Measurements from ENCODE around the gene FBXO38. TPM values are rescaled to one million over a fixed set of nuclear protein-coding genes. Genes with fewer than 3 reads are reported as not detected.
"Not testable (repeated sequence)": the region's sequence is repeated elsewhere in the genome, so short reads cannot be mapped to it uniquely, and the experiment has no call there.

The FBXO38 gene
- total and polyA plus RNA-seq, 3 experiments from 2014 or later: 22.4 to 42.4 (median 36.7) TPM

- H3K4me1 ChIP-seq (ENCODE audit: insufficient read depth, low read length); H3K36me3 ChIP-seq (ENCODE audit: insufficient read depth, low read length); H3K27me3 Mint-ChIP-seq; H3K27ac Mint-ChIP-seq; H3K4me3 Mint-ChIP-seq; H3K9me3 Mint-ChIP-seq; POLR2A ChIA-PET; DNase-seq; H3K36me3 Mint-ChIP-seq; H3K4me3 ChIP-seq (ENCODE audit: low read length); H3K9me3 ChIP-seq (ENCODE audit: low read length); H3K27ac ChIP-seq (ENCODE audit: low read depth, low read length); H3K4me1 Mint-ChIP-seq; H3K27me3 ChIP-seq (ENCODE audit: insufficient read depth, low read length, poor library complexity, severe bottlenecking): not testable (repeated sequence)
- CTCF ChIA-PET: interaction anchor here (1.0 kb wide), 1 partner anchor 12 kb away, joined by 3 read pairs; no protein-coding TSS in a partner anchor
These were observed 85.0 kb downstream of the FBXO38 start for GRCh38 chr5:148468746-148469145.

- no peak overlapping the region for H3K27ac ChIP-seq (ENCODE audit: low read depth, low read length)
- no peak overlapping the region for H3K27ac Mint-ChIP-seq
- no peaks in the 10 kb centered on the region for H3K36me3 Mint-ChIP-seq
- no peaks in the 10 kb centered on the region for H3K9me3 Mint-ChIP-seq
- H3K27me3 Mint-ChIP-seq: peaks cover 5 to 10% of the 10 kb centered on the region in 2 donors
- H3K4me1 ChIP-seq (ENCODE audit: insufficient read depth, low read length): no peaks in the 10 kb centered on the region
- no peaks in the 10 kb centered on the region for H3K27me3 ChIP-seq (ENCODE audit: insufficient read depth, low read length, poor library complexity, severe bottlenecking)
- H3K4me3 Mint-ChIP-seq: no peak overlapping the region
- H3K4me1 Mint-ChIP-seq: no peaks in the 10 kb centered on the region
- H3K36me3 ChIP-seq (ENCODE audit: insufficient read depth, low read length): no peaks in the 10 kb centered on the region
- H3K9me3 ChIP-seq (ENCODE audit: low read length): no peaks in the 10 kb centered on the region
- ChIA-PET CTCF (interaction anchor here (0.9 to 1.5 kb wide), 2 partner anchors 10 to 13 kb away, joined by 3 to 4 read pairs; no protein-coding TSS in a partner anchor), POLR2A (no interaction called here)
- no peak overlapping the region for H3K4me3 ChIP-seq (ENCODE audit: low read length)
- no peak for DNase-seq
These were observed 85.8 kb downstream of the FBXO38 start for GRCh38 chr5:148469501-148469935.

- Mint-ChIP-seq H3K4me3 (no peak overlapping the region), H3K9me3 (no peaks in the 10 kb centered on the region), H3K36me3 (no peaks in the 10 kb centered on the region), H3K27me3 (peaks cover 3 to 10% of the 10 kb centered on the region in 2 donors), H3K27ac (no peak overlapping the region), H3K4me1 (no peaks in the 10 kb centered on the region)
- H3K9me3 ChIP-seq (ENCODE audit: low read length): no peaks in the 10 kb centered on the region
- H3K27ac ChIP-seq (ENCODE audit: low read depth, low read length): no peak overlapping the region
- H3K4me3 ChIP-seq (ENCODE audit: low read length): no peak overlapping the region
- H3K36me3 ChIP-seq (ENCODE audit: insufficient read depth, low read length): no peaks in the 10 kb centered on the region
- no peaks in the 10 kb centered on the region for H3K27me3 ChIP-seq (ENCODE audit: insufficient read depth, low read length, poor library complexity, severe bottlenecking)
- ChIA-PET POLR2A (no interaction called here), CTCF (no interaction called here)
- H3K4me1 ChIP-seq (ENCODE audit: insufficient read depth, low read length): no peaks in the 10 kb centered on the region
- DNase-seq: no peak
These were observed 87.6 kb downstream of the FBXO38 start for GRCh38 chr5:148471379-148471778.

GRCh38 chr5:148474025-148474511 lies 90.3 kb downstream of the FBXO38 start:
- H3K36me3 Mint-ChIP-seq: no peaks in the 10 kb centered on the region
- no peaks in the 10 kb centered on the region for H3K4me1 Mint-ChIP-seq
- POLR2A ChIA-PET: no interaction called here
- Histone ChIP-seq H3K36me3 (ENCODE audit: insufficient read depth, low read length) (no peaks in the 10 kb centered on the region), H3K9me3 (ENCODE audit: low read length) (no peaks in the 10 kb centered on the region), H3K4me3 (ENCODE audit: low read length) (no peak overlapping the region), H3K27ac (ENCODE audit: low read depth, low read length) (no peak overlapping the region), H3K27me3 (ENCODE audit: insufficient read depth, low read length, poor library complexity, severe bottlenecking) (no peaks in the 10 kb centered on the region), H3K4me1 (ENCODE audit: insufficient read depth, low read length) (no peaks in the 10 kb centered on the region)
- H3K27me3 Mint-ChIP-seq: peaks cover 8 to 26% of the 10 kb centered on the region in 2 donors
- CTCF ChIA-PET: no interaction called here
- no peak overlapping the region for H3K4me3 Mint-ChIP-seq
- H3K27ac Mint-ChIP-seq: no peak overlapping the region
- no peaks in the 10 kb centered on the region for H3K9me3 Mint-ChIP-seq
- DNase-seq: no peak

GRCh38 chr5:148476302-148476701 lies 92.5 kb downstream of the FBXO38 start:
- no peaks in the 10 kb centered on the region for H3K4me1 ChIP-seq (ENCODE audit: insufficient read depth, low read length)
- H3K9me3 Mint-ChIP-seq: no peaks in the 10 kb centered on the region
- peaks cover 3% of the 10 kb centered on the region for H3K27me3 ChIP-seq (ENCODE audit: insufficient read depth, low read length, poor library complexity, severe bottlenecking)
- H3K4me3 ChIP-seq (ENCODE audit: low read length): no peak overlapping the region
- no peaks in the 10 kb centered on the region for H3K4me1 Mint-ChIP-seq
- no peaks in the 10 kb centered on the region for H3K9me3 ChIP-seq (ENCODE audit: low read length)
- H3K36me3 Mint-ChIP-seq: no peaks in the 10 kb centered on the region
- H3K27ac ChIP-seq (ENCODE audit: low read depth, low read length): no peak overlapping the region
- no peak overlapping the region for H3K27ac Mint-ChIP-seq
- peaks cover 8 to 28% of the 10 kb centered on the region in 2 donors for H3K27me3 Mint-ChIP-seq
- H3K36me3 ChIP-seq (ENCODE audit: insufficient read depth, low read length): no peaks in the 10 kb centered on the region
- no peak overlapping the region for H3K4me3 Mint-ChIP-seq
- no peak for DNase-seq
- ChIA-PET CTCF (no interaction called here), POLR2A (no interaction called here)

- ChIA-PET CTCF (no interaction called here), POLR2A (no interaction called here)
- no peak overlapping the region for H3K27ac Mint-ChIP-seq
- no peaks in the 10 kb centered on the region for H3K36me3 Mint-ChIP-seq
- peaks cover 1 to 2% (median 2%) of the 10 kb centered on the region in 3 donors for H3K4me1 Mint-ChIP-seq
- H3K4me3 ChIP-seq (ENCODE audit: low read length): no peak overlapping the region
- no peak for DNase-seq
- H3K4me3 Mint-ChIP-seq: no peak overlapping the region
- H3K4me1 ChIP-seq (ENCODE audit: insufficient read depth, low read length): no peaks in the 10 kb centered on the region
- H3K9me3 Mint-ChIP-seq: no peaks in the 10 kb centered on the region
- H3K9me3 ChIP-seq (ENCODE audit: low read length): no peaks in the 10 kb centered on the region
- H3K27me3 ChIP-seq (ENCODE audit: insufficient read depth, low read length, poor library complexity, severe bottlenecking): peaks cover 4% of the 10 kb centered on the region
- no peak overlapping the region for H3K27ac ChIP-seq (ENCODE audit: low read depth, low read length)
- no peaks in the 10 kb centered on the region for H3K36me3 ChIP-seq (ENCODE audit: insufficient read depth, low read length)
- peaks cover 8 to 32% of the 10 kb centered on the region in 2 donors for H3K27me3 Mint-ChIP-seq
These were observed 93.7 kb downstream of the FBXO38 start for GRCh38 chr5:148477429-148477828.

GRCh38 chr5:148482196-148482595 lies 98.4 kb downstream of the FBXO38 start:
- ChIA-PET POLR2A (no interaction called here), CTCF (interaction anchor here (1.3 kb wide), 1 partner anchor 9 kb away, joined by 3 read pairs; no protein-coding TSS in a partner anchor)
- Mint-ChIP-seq H3K27ac (peak overlapping the region in 1 of 8 donors; percentile 40), H3K9me3 (peaks cover 0 to 3% (median 0%) of the 10 kb centered on the region in 5 donors), H3K4me3 (peak overlapping the region in 1 of 7 donors; percentile 5), H3K36me3 (no peaks in the 10 kb centered on the region), H3K27me3 (peaks cover 14 to 56% of the 10 kb centered on the region in 2 donors), H3K4me1 (peaks cover 3 to 10% (median 7%) of the 10 kb centered on the region in 3 donors)
- peaks cover 4% of the 10 kb centered on the region for H3K27me3 ChIP-seq (ENCODE audit: insufficient read depth, low read length, poor library complexity, severe bottlenecking)
- no peak overlapping the region for H3K4me3 ChIP-seq (ENCODE audit: low read length)
- no peak for DNase-seq
- H3K4me1 ChIP-seq (ENCODE audit: insufficient read depth, low read length): no peaks in the 10 kb centered on the region
- H3K27ac ChIP-seq (ENCODE audit: low read depth, low read length): no peak overlapping the region
- H3K36me3 ChIP-seq (ENCODE audit: insufficient read depth, low read length): no peaks in the 10 kb centered on the region
- H3K9me3 ChIP-seq (ENCODE audit: low read length): no peaks in the 10 kb centered on the region

GRCh38 chr5:148482697-148483462 lies 99.1 kb downstream of the FBXO38 start:
- Mint-ChIP-seq H3K4me3 (peak overlapping the region in 3 of 7 donors; percentile 2 to 26 (median 14)), H3K27ac (no peak overlapping the region), H3K27me3 (peaks cover 11 to 58% of the 10 kb centered on the region in 2 donors), H3K4me1 (peaks cover 3 to 10% (median 7%) of the 10 kb centered on the region in 3 donors), H3K9me3 (peaks cover 0 to 3% (median 0%) of the 10 kb centered on the region in 5 donors), H3K36me3 (no peaks in the 10 kb centered on the region)
- CTCF ChIA-PET: interaction anchor here (1.1 to 1.3 kb wide), 2 partner anchors 9 to 51 kb away, joined by 3 read pairs; no protein-coding TSS in a partner anchor
- POLR2A ChIA-PET: no interaction called here
- Histone ChIP-seq H3K4me1 (ENCODE audit: insufficient read depth, low read length) (no peaks in the 10 kb centered on the region), H3K4me3 (ENCODE audit: low read length) (no peak overlapping the region), H3K36me3 (ENCODE audit: insufficient read depth, low read length) (no peaks in the 10 kb centered on the region), H3K9me3 (ENCODE audit: low read length) (no peaks in the 10 kb centered on the region), H3K27ac (ENCODE audit: low read depth, low read length) (no peak overlapping the region), H3K27me3 (ENCODE audit: insufficient read depth, low read length, poor library complexity, severe bottlenecking) (peaks cover 4% of the 10 kb centered on the region)
- DNase-seq: peak; percentile 20 to 62 (median 29)

All from CD8-positive, alpha-beta memory T cell (primary cell).